ENCODE measurements around the gene TBL1X. TPM values are rescaled to one million over a fixed set of nuclear protein-coding genes. Genes with fewer than 3 reads are reported as not detected.

TBL1X gene
- total and polyA plus RNA-seq, 2 of the 4 experiments (the other 2 are of a cell fraction), result 16.2 to 20.8 TPM

- Histone ChIP-seq H2BK5ac (ENCODE audit: low read depth, low read length, poor library complexity, severe bottlenecking) (no peak overlapping the region), H3K9ac (ENCODE audit: low read depth, low read length) (no peak overlapping the region), H3K27ac (ENCODE audit: insufficient read depth, low read length) (no peak overlapping the region), H3K9me1 (ENCODE audit: insufficient read depth, low read length) (peaks cover 6% of the 10 kb centered on the region; the same call in 1 of the 2 replicates), H3K4ac (ENCODE audit: low read depth, low read length) (no peak overlapping the region), H3K27me3 (ENCODE audit: control insufficient read depth, insufficient read depth, low read length) (no peaks in the 10 kb centered on the region), H4K5ac (ENCODE audit: low read depth, low read length) (no peak overlapping the region), H3K18ac (ENCODE audit: low read depth, low read length) (no peak overlapping the region), H3K79me1 (ENCODE audit: low read depth in 1 of 2, low read length in 2 of 2) (peaks cover 19 to 44% of the 10 kb centered on the region in 2 experiments; a peak in 3 of 4 replicates), H3K14ac (replicated peaks; ENCODE audit: low read depth, low read length) (no peak overlapping the region), H4K8ac (ENCODE audit: low read depth in 2 of 2, low read length in 2 of 2) (no peak overlapping the region), H2AK9ac (replicated peaks; ENCODE audit: low read depth, low read length, poor library complexity) (no peak overlapping the region), H3K56ac (ENCODE audit: extremely low read depth, insufficient read depth, low read length) (no peak overlapping the region), H3K4me2 (ENCODE audit: low read depth, low read length) (no peak overlapping the region), H3K4me1 (ENCODE audit: control insufficient read depth, insufficient read depth, low read length) (no peaks in the 10 kb centered on the region; the same call in 1 of the 2 replicates), H2BK120ac (ENCODE audit: low read depth, low read length) (no peak overlapping the region), H4K20me1 (ENCODE audit: insufficient read depth, low read length) (peaks cover 32% of the 10 kb centered on the region), H2BK20ac (ENCODE audit: low read depth, low read length) (no peak overlapping the region), H3K4me3 (ENCODE audit: insufficient read depth, low read depth, low read length) (no peak overlapping the region), H3K9me3 (ENCODE audit: control insufficient read depth, insufficient read depth, low read length) (no peaks in the 10 kb centered on the region), H2BK15ac (ENCODE audit: low read depth, low read length) (no peak overlapping the region), H3K23ac (ENCODE audit: low read depth, low read length) (no peak overlapping the region), H2AFZ (replicated peaks; ENCODE audit: low read length, poor library complexity) (no peak overlapping the region), H3K36me3 (ENCODE audit: control insufficient read depth, insufficient read depth, low read length) (no peaks in the 10 kb centered on the region), H2AK5ac (ENCODE audit: low read depth, low read length) (no peak overlapping the region), H4K91ac (ENCODE audit: insufficient read depth, low read depth, low read length) (no peak overlapping the region)
- ChIA-PET POLR2A (ENCODE audit: unreplicated experiment) (no interaction called here), CTCF (no interaction called here)
- ATAC-seq (ENCODE audit: low read depth) (no peak), DNase-seq (peak; percentile 11)
- intact Hi-C loops (cut with micrococcal nuclease), result no loop called here
- BruUV-seq (replicated peaks), result no TSS peak
- dilution Hi-C loops (cut with HindIII; ENCODE audit: low sequenced_read_pairs, unreplicated experiment), result no loop called here
- in situ Hi-C loops (cut with MboI; ENCODE audit: low sequenced_read_pairs), result no loop called here
- TF ChIP-seq NFE2L2 (IDR thresholded peaks at IDR 0.05; ENCODE audit: low read depth, low read length), result no peak
- no peak for TF ChIP-seq CEBPB (IDR thresholded peaks at IDR 0.05; ENCODE audit: low read depth, low read length)
- no peak for TF ChIP-seq BHLHE40 (IDR thresholded peaks at IDR 0.05; ENCODE audit: low read depth, low read length)
- TF ChIP-seq MAZ (IDR thresholded peaks at IDR 0.05; ENCODE audit: borderline replicate concordance, low read depth, low read length), result no peak
- no peak for TF ChIP-seq RAD21 (IDR thresholded peaks at IDR 0.05; ENCODE audit: low read length)
- no peak for TF ChIP-seq RCOR1 (IDR thresholded peaks at IDR 0.05; ENCODE audit: insufficient replicate concordance, low read length)
- TF ChIP-seq POLR2A (IDR thresholded peaks at IDR 0.05; ENCODE audit: low read depth, low read length), result no peak
- no peak for TF ChIP-seq SMC3 (IDR thresholded peaks at IDR 0.05; ENCODE audit: low read depth, low read length)
- no peak for TF ChIP-seq MAFK (IDR thresholded peaks at IDR 0.05; ENCODE audit: low read depth, low read length)
- no peak for TF ChIP-seq CHD1 (IDR thresholded peaks at IDR 0.05; ENCODE audit: low read depth, low read length)
- TF ChIP-seq ELK1 (IDR thresholded peaks at IDR 0.05; ENCODE audit: borderline replicate concordance, low read depth, low read length), result no peak
- TF ChIP-seq CTCF (conservative IDR thresholded peaks at IDR 0.05; ENCODE audit: low read depth, low read length), result no peak
- WGBS, 2 experiments (ENCODE audit: extremely low coverage in 2 of 2, insufficient read length in 1 of 2), result no CpG with 5 or more reads among the region's 7 CpGs
Measured at GRCh38 chrX:9626379-9626778, 161.5 kb downstream of the TBL1X start.

Measured in IMR-90 (cell line).